ENCODE results near the gene CDH5.

CDH5 gene

DNA sequence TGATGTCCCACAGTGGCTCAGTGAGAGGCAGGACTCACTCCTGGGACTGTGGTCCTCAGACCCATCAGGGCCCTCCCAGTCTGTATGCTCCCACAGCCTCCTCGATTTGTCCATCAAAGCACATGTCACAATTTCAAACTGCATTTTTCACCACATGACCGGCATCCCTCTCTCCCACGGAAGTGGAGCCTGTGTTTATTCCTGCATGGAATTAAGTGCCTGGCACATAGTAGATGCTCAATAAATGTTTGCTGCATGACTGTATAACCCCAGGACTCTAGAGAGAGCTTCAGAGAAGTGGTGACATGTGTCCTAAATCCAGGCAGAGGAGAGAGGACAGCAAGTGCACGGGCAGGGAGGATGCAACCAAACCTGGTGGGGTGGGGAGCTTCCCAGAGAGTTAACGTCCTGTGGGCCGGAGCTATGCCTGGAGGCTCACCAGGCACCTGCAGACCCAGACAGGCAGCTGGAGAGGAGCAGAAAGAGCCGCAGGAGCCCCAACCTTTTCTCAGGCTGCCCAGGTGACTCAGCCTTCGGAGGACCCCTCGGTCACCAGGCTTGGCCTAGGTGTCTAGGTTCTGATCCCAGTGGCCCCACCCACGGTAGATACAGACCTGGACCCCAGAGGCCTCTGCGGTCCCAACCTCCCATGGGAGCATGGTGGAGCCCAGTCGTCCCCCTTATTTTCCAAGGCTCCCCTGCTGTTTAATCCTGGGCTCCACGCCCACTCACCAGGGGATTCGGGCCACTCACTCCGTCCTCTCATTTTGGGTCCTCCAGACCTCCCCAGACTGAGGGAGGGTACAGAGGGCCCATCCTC is 5.8 kb downstream of the CDH5 start:
- Histone ChIP-seq H3K27ac (ENCODE audit: low read depth, low read length, poor library complexity, severe bottlenecking) (no peak overlapping the region), H3F3A (ENCODE audit: insufficient read depth, low read length) (no peaks in the 10 kb centered on the region), H3K36me3 (ENCODE audit: insufficient read depth, low read length) (no peaks in the 10 kb centered on the region), H3K9ac (ENCODE audit: low read length) (no peak overlapping the region), H3K4me3 (ENCODE audit: low read depth, low read length, poor library complexity, severe bottlenecking) (no peak overlapping the region), H3K79me2 (ENCODE audit: insufficient read depth, low read length) (no peaks in the 10 kb centered on the region), H2AFZ (ENCODE audit: low read length) (no peak overlapping the region), H3K4me2 (ENCODE audit: low read length) (no peak overlapping the region), H4K20me1 (ENCODE audit: insufficient read depth, low read length) (no peaks in the 10 kb centered on the region), H3K9me3 (ENCODE audit: low read length) (no peaks in the 10 kb centered on the region), H3K4me1 (ENCODE audit: insufficient read depth, low read length, severe bottlenecking) (no peaks in the 10 kb centered on the region), H3K9me2 (ENCODE audit: low read depth, low read length) (no peaks in the 10 kb centered on the region), H3K27me3 (ENCODE audit: insufficient read depth, low read length) (no peaks in the 10 kb centered on the region)
- TF ChIP-seq EZH2 (IDR thresholded peaks at IDR 0.05; ENCODE audit: borderline replicate concordance, low read length): no peak
- TF ChIP-seq, protein P1, sequence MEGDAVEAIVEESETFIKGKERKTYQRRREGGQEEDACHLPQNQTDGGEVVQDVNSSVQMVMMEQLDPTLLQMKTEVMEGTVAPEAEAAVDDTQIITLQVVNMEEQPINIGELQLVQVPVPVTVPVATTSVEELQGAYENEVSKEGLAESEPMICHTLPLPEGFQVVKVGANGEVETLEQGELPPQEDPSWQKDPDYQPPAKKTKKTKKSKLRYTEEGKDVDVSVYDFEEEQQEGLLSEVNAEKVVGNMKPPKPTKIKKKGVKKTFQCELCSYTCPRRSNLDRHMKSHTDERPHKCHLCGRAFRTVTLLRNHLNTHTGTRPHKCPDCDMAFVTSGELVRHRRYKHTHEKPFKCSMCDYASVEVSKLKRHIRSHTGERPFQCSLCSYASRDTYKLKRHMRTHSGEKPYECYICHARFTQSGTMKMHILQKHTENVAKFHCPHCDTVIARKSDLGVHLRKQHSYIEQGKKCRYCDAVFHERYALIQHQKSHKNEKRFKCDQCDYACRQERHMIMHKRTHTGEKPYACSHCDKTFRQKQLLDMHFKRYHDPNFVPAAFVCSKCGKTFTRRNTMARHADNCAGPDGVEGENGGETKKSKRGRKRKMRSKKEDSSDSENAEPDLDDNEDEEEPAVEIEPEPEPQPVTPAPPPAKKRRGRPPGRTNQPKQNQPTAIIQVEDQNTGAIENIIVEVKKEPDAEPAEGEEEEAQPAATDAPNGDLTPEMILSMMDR (IDR thresholded peaks at IDR 0.05; ENCODE audit: low read length): no peak

DNA sequence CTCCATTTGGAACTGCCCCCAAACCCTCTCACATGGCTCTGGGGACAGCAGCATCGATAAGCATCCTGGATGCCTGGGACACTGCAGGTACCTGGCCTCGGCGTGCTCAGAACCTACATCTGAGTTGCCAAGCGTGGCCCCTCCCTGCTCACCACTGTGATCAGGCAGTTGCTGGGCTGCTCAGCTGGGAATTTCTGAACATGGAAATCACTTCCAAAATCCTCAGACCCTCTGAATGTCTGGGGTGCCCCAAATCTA is 6.3 kb downstream of the CDH5 start:
- H3K9me2 ChIP-seq (ENCODE audit: low read depth, low read length): no peaks in the 10 kb centered on the region
- no peak overlapping the region for H2AFZ ChIP-seq (ENCODE audit: low read length)

DNA sequence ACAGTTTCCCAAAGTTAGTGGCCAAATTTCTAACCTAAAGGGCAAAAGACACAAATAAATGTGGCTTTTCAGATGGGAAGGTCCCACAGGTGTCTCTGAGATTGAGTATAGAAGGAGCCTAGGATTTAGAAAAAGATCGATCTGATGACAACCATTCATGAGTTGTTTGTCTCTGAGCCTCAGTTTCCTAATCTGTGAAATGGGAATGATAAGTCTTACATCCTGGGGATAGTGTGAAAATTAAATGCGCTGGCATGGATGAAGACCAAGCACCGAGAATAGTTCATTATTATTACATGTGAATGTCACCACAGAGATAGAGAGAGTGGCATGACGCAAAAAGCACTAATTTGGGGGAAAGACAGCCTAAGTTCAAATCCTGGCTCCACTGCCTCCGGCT is 7.2 kb downstream of the CDH5 start:
- Histone ChIP-seq H3K4me1 (ENCODE audit: insufficient read depth, low read length, severe bottlenecking) (no peaks in the 10 kb centered on the region), H3F3A (ENCODE audit: insufficient read depth, low read length) (no peaks in the 10 kb centered on the region), H4K20me1 (ENCODE audit: insufficient read depth, low read length) (no peaks in the 10 kb centered on the region), H3K4me3 (ENCODE audit: low read depth, low read length, poor library complexity, severe bottlenecking) (no peak overlapping the region), H3K27me3 (ENCODE audit: insufficient read depth, low read length) (no peaks in the 10 kb centered on the region), H2AFZ (ENCODE audit: low read length) (no peak overlapping the region), H3K9me3 (ENCODE audit: low read length) (no peaks in the 10 kb centered on the region), H3K9ac (ENCODE audit: low read length) (no peak overlapping the region), H3K4me2 (ENCODE audit: low read length) (no peak overlapping the region), H3K36me3 (ENCODE audit: insufficient read depth, low read length) (no peaks in the 10 kb centered on the region), H3K79me2 (ENCODE audit: insufficient read depth, low read length) (no peaks in the 10 kb centered on the region), H3K27ac (ENCODE audit: low read depth, low read length, poor library complexity, severe bottlenecking) (no peak overlapping the region), H3K9me2 (ENCODE audit: low read depth, low read length) (no peaks in the 10 kb centered on the region)
- no peak for TF ChIP-seq EZH2 (IDR thresholded peaks at IDR 0.05; ENCODE audit: borderline replicate concordance, low read length)
- TF ChIP-seq, protein P1 (IDR thresholded peaks at IDR 0.05; ENCODE audit: low read length): no peak

More for the DNA sequence above, 6.3 kb downstream of the CDH5 start:
- H3K4me2 ChIP-seq (ENCODE audit: low read length): no peak overlapping the region
- no peak overlapping the region for H3K27ac ChIP-seq (ENCODE audit: low read depth, low read length, poor library complexity, severe bottlenecking)
- no peaks in the 10 kb centered on the region for H3K27me3 ChIP-seq (ENCODE audit: insufficient read depth, low read length)
- H3K9ac ChIP-seq (ENCODE audit: low read length): no peak overlapping the region
- no peaks in the 10 kb centered on the region for H3F3A ChIP-seq (ENCODE audit: insufficient read depth, low read length)
- no peaks in the 10 kb centered on the region for H4K20me1 ChIP-seq (ENCODE audit: insufficient read depth, low read length)
- no peak overlapping the region for H3K4me3 ChIP-seq (ENCODE audit: low read depth, low read length, poor library complexity, severe bottlenecking)
- H3K79me2 ChIP-seq (ENCODE audit: insufficient read depth, low read length): no peaks in the 10 kb centered on the region
- H3K4me1 ChIP-seq (ENCODE audit: insufficient read depth, low read length, severe bottlenecking): no peaks in the 10 kb centered on the region
- no peaks in the 10 kb centered on the region for H3K9me3 ChIP-seq (ENCODE audit: low read length)
- H3K36me3 ChIP-seq (ENCODE audit: insufficient read depth, low read length): no peaks in the 10 kb centered on the region
- TF ChIP-seq EZH2 (IDR thresholded peaks at IDR 0.05; ENCODE audit: borderline replicate concordance, low read length): no peak
- TF ChIP-seq, protein P1 (IDR thresholded peaks at IDR 0.05; ENCODE audit: low read length): no peak

Measured in OCI-LY1 (cell line).